Measurements from ENCODE around the gene RCSD1.

The RCSD1 gene

DNA sequence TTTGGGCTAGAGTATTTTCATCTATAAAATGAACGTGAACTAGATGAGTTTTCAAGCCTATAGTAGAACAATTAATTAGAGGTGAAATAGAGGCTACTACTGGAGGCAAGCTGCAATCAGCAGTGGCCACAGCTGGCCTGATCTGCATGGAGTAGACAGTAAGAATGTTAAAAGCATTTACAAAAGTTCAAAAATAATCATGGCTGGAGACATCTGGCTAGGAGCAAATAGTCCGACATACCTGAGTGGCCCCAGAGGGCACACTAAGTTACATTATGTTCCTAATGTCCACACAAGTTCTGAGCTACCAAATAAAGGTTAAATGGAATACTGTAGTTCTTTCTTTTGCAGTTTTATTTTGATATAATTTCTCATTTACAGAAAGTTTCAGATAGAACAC, 119.7 kb downstream of the RCSD1 start:
- TF ChIP-seq FOXM1 (IDR thresholded peaks at IDR 0.05; ENCODE audit: borderline replicate concordance, low read depth), result no peak
- TF ChIP-seq, protein P1, sequence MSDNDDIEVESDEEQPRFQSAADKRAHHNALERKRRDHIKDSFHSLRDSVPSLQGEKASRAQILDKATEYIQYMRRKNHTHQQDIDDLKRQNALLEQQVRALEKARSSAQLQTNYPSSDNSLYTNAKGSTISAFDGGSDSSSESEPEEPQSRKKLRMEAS (IDR thresholded peaks at IDR 0.05), result no peak
- no peak for TF ChIP-seq ZBTB7A (IDR thresholded peaks at IDR 0.05; ENCODE audit: low read depth)
- TF ChIP-seq, protein P2, sequence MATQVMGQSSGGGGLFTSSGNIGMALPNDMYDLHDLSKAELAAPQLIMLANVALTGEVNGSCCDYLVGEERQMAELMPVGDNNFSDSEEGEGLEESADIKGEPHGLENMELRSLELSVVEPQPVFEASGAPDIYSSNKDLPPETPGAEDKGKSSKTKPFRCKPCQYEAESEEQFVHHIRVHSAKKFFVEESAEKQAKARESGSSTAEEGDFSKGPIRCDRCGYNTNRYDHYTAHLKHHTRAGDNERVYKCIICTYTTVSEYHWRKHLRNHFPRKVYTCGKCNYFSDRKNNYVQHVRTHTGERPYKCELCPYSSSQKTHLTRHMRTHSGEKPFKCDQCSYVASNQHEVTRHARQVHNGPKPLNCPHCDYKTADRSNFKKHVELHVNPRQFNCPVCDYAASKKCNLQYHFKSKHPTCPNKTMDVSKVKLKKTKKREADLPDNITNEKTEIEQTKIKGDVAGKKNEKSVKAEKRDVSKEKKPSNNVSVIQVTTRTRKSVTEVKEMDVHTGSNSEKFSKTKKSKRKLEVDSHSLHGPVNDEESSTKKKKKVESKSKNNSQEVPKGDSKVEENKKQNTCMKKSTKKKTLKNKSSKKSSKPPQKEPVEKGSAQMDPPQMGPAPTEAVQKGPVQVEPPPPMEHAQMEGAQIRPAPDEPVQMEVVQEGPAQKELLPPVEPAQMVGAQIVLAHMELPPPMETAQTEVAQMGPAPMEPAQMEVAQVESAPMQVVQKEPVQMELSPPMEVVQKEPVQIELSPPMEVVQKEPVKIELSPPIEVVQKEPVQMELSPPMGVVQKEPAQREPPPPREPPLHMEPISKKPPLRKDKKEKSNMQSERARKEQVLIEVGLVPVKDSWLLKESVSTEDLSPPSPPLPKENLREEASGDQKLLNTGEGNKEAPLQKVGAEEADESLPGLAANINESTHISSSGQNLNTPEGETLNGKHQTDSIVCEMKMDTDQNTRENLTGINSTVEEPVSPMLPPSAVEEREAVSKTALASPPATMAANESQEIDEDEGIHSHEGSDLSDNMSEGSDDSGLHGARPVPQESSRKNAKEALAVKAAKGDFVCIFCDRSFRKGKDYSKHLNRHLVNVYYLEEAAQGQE (IDR thresholded peaks at IDR 0.05; ENCODE audit: low read depth), result no peak
- TF ChIP-seq YY1 (IDR thresholded peaks at IDR 0.05; ENCODE audit: low read depth), result no peak

DNA sequence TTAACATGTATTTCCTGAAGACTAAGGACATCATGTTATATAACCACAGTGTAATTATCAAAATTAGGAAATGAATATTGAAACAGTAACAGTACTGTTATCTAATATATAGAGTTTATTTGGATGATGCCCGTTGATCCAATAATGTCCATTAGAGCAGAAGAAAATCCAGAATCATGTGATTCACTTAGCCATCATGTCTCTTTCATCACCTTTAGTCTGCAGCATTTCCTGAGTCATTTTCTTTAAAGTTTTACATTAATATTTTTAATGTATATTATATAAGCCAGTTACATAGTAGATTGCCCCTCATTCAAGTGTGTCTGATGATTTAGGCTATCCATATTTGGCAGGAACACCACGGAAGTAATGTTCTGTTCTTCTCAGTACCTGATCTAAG, 120.6 kb downstream of the RCSD1 start:
- TF ChIP-seq ZBTB7A (IDR thresholded peaks at IDR 0.05; ENCODE audit: low read depth) (no peak), TCF12 (IDR thresholded peaks at IDR 0.05; ENCODE audit: low read depth) (no peak), RAD21 (IDR thresholded peaks at IDR 0.05; ENCODE audit: low read depth) (no peak), EP300 (IDR thresholded peaks at IDR 0.05; ENCODE audit: borderline replicate concordance) (no peak), FOXM1 (IDR thresholded peaks at IDR 0.05; ENCODE audit: borderline replicate concordance, low read depth) (no peak), CEBPB (IDR thresholded peaks at IDR 0.05) (no peak), TEAD4 (IDR thresholded peaks at IDR 0.05) (no peak)
- TF ChIP-seq, protein P1 (IDR thresholded peaks at IDR 0.05), result no peak

DNA sequence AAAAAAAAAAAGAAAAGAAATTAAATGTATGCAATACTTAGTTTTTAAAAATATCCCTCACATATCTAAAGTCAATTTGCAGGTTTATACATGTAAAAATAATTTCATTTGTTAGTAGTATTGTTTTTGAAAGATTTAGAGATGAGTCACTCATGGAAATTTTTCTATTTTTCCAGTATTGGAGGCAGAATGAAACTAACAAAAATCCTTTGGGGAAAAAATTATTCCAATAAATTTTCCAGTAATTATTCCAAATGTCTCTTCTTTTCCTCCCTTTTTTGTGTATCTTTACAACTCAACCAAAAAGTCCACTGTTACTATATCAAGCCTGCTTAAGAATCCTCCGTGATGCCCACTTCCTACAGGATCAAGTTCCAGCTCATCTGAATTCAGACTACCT, 121.6 kb downstream of the RCSD1 start:
- TF ChIP-seq CREB1 (IDR thresholded peaks at IDR 0.05; ENCODE audit: low read depth), result no peak
- no peak for TF ChIP-seq RAD21 (IDR thresholded peaks at IDR 0.05; ENCODE audit: low read depth)
- no peak for TF ChIP-seq TAF1 (IDR thresholded peaks at IDR 0.05; ENCODE audit: low read depth)
- TF ChIP-seq, protein P1 (IDR thresholded peaks at IDR 0.05), result no peak
- no peak for TF ChIP-seq EP300 (IDR thresholded peaks at IDR 0.05; ENCODE audit: borderline replicate concordance)
- TF ChIP-seq TEAD4 (IDR thresholded peaks at IDR 0.05), result no peak
- TF ChIP-seq NFIC (IDR thresholded peaks at IDR 0.05), result no peak
- no peak for TF ChIP-seq CEBPB (IDR thresholded peaks at IDR 0.05)
- TF ChIP-seq ZBTB7A (IDR thresholded peaks at IDR 0.05; ENCODE audit: low read depth), result no peak
- no peak for TF ChIP-seq EGR1 (IDR thresholded peaks at IDR 0.05)
- TF ChIP-seq, protein P3, sequence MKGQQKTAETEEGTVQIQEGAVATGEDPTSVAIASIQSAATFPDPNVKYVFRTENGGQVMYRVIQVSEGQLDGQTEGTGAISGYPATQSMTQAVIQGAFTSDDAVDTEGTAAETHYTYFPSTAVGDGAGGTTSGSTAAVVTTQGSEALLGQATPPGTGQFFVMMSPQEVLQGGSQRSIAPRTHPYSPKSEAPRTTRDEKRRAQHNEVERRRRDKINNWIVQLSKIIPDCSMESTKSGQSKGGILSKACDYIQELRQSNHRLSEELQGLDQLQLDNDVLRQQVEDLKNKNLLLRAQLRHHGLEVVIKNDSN (IDR thresholded peaks at IDR 0.05), result no peak
- no peak for TF ChIP-seq TCF12 (IDR thresholded peaks at IDR 0.05; ENCODE audit: low read depth)
- TF ChIP-seq, protein P2 (IDR thresholded peaks at IDR 0.05; ENCODE audit: low read depth), result no peak
- no peak for TF ChIP-seq YY1 (IDR thresholded peaks at IDR 0.05; ENCODE audit: low read depth)
- no peak for TF ChIP-seq FOXM1 (IDR thresholded peaks at IDR 0.05; ENCODE audit: borderline replicate concordance, low read depth)

DNA sequence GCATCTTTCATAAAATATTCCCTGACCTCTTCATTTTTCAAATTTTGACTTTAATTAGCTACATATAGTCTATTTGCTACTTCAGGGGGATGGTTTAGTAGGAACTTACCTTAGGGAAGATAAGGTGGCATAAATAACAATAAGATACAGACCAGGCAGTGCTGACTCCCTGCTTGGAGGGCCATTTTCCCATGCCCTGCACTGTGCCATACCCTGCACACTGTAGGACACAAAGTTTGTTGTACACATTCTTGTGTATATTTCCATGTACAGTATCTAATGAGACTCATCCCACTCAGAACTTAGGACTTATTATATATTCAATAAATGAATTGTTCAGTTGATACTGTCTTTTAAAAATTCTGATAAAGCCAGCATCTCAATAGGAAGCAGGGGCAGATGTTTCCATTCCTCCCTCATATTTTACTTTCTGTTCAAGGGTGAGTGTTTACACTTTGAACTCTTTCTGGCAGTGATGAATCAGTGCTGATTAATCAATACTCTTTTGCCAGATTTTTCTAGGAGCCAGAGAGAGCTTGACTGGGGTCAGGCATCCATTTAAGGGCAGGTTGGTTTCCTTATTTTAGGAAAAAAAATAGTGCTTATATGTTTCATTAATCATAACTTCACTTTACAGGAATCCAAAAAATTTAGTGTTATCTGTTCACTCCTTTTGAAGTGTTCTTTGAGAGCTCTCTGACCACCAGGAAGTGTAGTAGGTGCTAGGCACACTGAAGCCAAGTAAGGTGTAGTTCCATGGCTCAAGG, 122.4 kb downstream of the RCSD1 start:
- TF ChIP-seq TAF1 (IDR thresholded peaks at IDR 0.05; ENCODE audit: low read depth) (no peak), ZBTB7A (IDR thresholded peaks at IDR 0.05; ENCODE audit: low read depth) (no peak), NFIC (IDR thresholded peaks at IDR 0.05) (no peak), EP300 (IDR thresholded peaks at IDR 0.05; ENCODE audit: borderline replicate concordance) (no peak), YY1 (IDR thresholded peaks at IDR 0.05; ENCODE audit: low read depth) (no peak), CREB1 (IDR thresholded peaks at IDR 0.05; ENCODE audit: low read depth) (no peak), TEAD4 (IDR thresholded peaks at IDR 0.05) (no peak), EGR1 (IDR thresholded peaks at IDR 0.05) (no peak), TCF12 (IDR thresholded peaks at IDR 0.05; ENCODE audit: low read depth) (no peak), FOXM1 (IDR thresholded peaks at IDR 0.05; ENCODE audit: borderline replicate concordance, low read depth) (no peak)
- TF ChIP-seq, protein P1 (IDR thresholded peaks at IDR 0.05), result no peak
- TF ChIP-seq, protein P2 (IDR thresholded peaks at IDR 0.05; ENCODE audit: low read depth), result no peak
- TF ChIP-seq, protein P3 (IDR thresholded peaks at IDR 0.05), result no peak
